ENCODE results near the gene PIEZO1.

DNA sequence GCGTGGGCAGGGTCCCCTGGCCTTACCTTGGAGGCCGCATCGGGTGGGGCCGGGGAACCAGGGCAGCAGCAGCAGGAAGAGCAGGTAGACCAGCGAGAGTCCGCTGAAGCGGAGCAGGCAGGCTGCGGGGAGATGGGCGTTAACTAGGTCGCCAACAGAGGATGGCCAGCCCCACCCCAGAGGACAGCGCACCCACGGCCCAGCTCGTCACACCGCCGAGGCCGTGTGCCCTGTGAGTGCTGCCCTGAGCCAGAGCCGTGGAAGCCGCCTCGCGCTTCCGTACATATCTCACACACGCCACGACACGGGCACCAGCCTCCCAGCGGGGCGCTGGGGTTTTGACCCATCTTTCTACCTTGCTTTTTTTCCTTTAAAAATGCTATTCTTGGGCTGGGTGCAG lies 35.7 kb downstream of the PIEZO1 start:
- TF ChIP-seq, protein P1, sequence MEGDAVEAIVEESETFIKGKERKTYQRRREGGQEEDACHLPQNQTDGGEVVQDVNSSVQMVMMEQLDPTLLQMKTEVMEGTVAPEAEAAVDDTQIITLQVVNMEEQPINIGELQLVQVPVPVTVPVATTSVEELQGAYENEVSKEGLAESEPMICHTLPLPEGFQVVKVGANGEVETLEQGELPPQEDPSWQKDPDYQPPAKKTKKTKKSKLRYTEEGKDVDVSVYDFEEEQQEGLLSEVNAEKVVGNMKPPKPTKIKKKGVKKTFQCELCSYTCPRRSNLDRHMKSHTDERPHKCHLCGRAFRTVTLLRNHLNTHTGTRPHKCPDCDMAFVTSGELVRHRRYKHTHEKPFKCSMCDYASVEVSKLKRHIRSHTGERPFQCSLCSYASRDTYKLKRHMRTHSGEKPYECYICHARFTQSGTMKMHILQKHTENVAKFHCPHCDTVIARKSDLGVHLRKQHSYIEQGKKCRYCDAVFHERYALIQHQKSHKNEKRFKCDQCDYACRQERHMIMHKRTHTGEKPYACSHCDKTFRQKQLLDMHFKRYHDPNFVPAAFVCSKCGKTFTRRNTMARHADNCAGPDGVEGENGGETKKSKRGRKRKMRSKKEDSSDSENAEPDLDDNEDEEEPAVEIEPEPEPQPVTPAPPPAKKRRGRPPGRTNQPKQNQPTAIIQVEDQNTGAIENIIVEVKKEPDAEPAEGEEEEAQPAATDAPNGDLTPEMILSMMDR (IDR thresholded peaks at IDR 0.05; ENCODE audit: insufficient read depth, low read depth, low read length): no peak
- TF ChIP-seq EZH2 (IDR thresholded peaks at IDR 0.05; ENCODE audit: insufficient read depth, low read length): no peak

Measured in astrocyte (in vitro differentiated cells and primary cell).